ENCODE measurements around the gene STARD13. TPM values are rescaled to one million over a fixed set of nuclear protein-coding genes. Genes with fewer than 3 reads are reported as not detected.

The STARD13 gene
- total and polyA plus RNA-seq, 4 donors, result 14.2 to 51.4 (median 22.2) TPM

- no peaks in the 10 kb centered on the region for H3K27me3 ChIP-seq (ENCODE audit: control insufficient read depth, insufficient read depth, low read length)
- peaks cover 15% of the 10 kb centered on the region for H3K4me1 ChIP-seq (ENCODE audit: control insufficient read depth, insufficient read depth, low read length)
- peak overlapping the region; percentile 86 for H3K27ac ChIP-seq (ENCODE audit: low read depth, low read length)
- DNase-seq (ENCODE audit: low read depth in 4 of 6, low spot score in 6 of 6), result peak in 1 of 6 donors; percentile 55
- 81% methylated on average over 5 of the region's 9 CpGs for WGBS (ENCODE audit: insufficient coverage)
- no peaks in the 10 kb centered on the region for H3K36me3 ChIP-seq (ENCODE audit: control insufficient read depth, insufficient read depth, low read length)
- no peaks in the 10 kb centered on the region for H3K9me3 ChIP-seq (ENCODE audit: control insufficient read depth, insufficient read depth, low read length)
- no peak overlapping the region for H3K4me3 ChIP-seq (ENCODE audit: low read depth, low read length)
Observed at GRCh38 chr13:33261387-33262061, 24.0 kb downstream of the STARD13 start.

- Histone ChIP-seq H3K4me3 (ENCODE audit: low read depth, low read length) (no peak overlapping the region), H3K27ac (ENCODE audit: low read depth, low read length) (peak overlapping the region; percentile 82), H3K9me3 (ENCODE audit: control insufficient read depth, insufficient read depth, low read length) (no peaks in the 10 kb centered on the region), H3K4me1 (ENCODE audit: control insufficient read depth, insufficient read depth, low read length) (peaks cover 18% of the 10 kb centered on the region), H3K36me3 (ENCODE audit: control insufficient read depth, insufficient read depth, low read length) (no peaks in the 10 kb centered on the region), H3K27me3 (ENCODE audit: control insufficient read depth, insufficient read depth, low read length) (no peaks in the 10 kb centered on the region)
- WGBS (ENCODE audit: insufficient coverage), result 33% methylated on average over 4 of the region's 10 CpGs
- DNase-seq (ENCODE audit: low read depth in 4 of 6, low spot score in 6 of 6), result peak in 2 of 6 donors; percentile 59 to 65
Observed at GRCh38 chr13:33260168-33261098, 25.1 kb downstream of the STARD13 start.

GRCh38 chr13:33259296-33259695 lies 26.3 kb downstream of the STARD13 start:
- Histone ChIP-seq H3K9me3 (ENCODE audit: control insufficient read depth, insufficient read depth, low read length) (no peaks in the 10 kb centered on the region), H3K36me3 (ENCODE audit: control insufficient read depth, insufficient read depth, low read length) (no peaks in the 10 kb centered on the region), H3K27ac (ENCODE audit: low read depth, low read length) (peak overlapping the region; percentile 59), H3K4me3 (ENCODE audit: low read depth, low read length) (no peak overlapping the region), H3K4me1 (ENCODE audit: control insufficient read depth, insufficient read depth, low read length) (peaks cover 15% of the 10 kb centered on the region), H3K27me3 (ENCODE audit: control insufficient read depth, insufficient read depth, low read length) (no peaks in the 10 kb centered on the region)
- WGBS (ENCODE audit: insufficient coverage), result no CpG with 5 or more reads among the region's 2 CpGs
- no peak for DNase-seq (ENCODE audit: low read depth in 4 of 6, low spot score in 6 of 6)

GRCh38 chr13:33258808-33259193 lies 26.8 kb downstream of the STARD13 start:
- no peak overlapping the region for H3K4me3 ChIP-seq (ENCODE audit: low read depth, low read length)
- H3K27me3 ChIP-seq (ENCODE audit: control insufficient read depth, insufficient read depth, low read length), result no peaks in the 10 kb centered on the region
- no peak for DNase-seq (ENCODE audit: low read depth in 4 of 6, low spot score in 6 of 6)
- H3K9me3 ChIP-seq (ENCODE audit: control insufficient read depth, insufficient read depth, low read length), result no peaks in the 10 kb centered on the region
- no peaks in the 10 kb centered on the region for H3K36me3 ChIP-seq (ENCODE audit: control insufficient read depth, insufficient read depth, low read length)
- H3K27ac ChIP-seq (ENCODE audit: low read depth, low read length), result peak overlapping the region; percentile 59
- peaks cover 12% of the 10 kb centered on the region for H3K4me1 ChIP-seq (ENCODE audit: control insufficient read depth, insufficient read depth, low read length)

GRCh38 chr13:33257841-33258807 lies 27.4 kb downstream of the STARD13 start:
- Histone ChIP-seq H3K4me3 (ENCODE audit: low read depth, low read length) (no peak overlapping the region), H3K27me3 (ENCODE audit: control insufficient read depth, insufficient read depth, low read length) (no peaks in the 10 kb centered on the region), H3K27ac (ENCODE audit: low read depth, low read length) (peak overlapping the region; percentile 59), H3K36me3 (ENCODE audit: control insufficient read depth, insufficient read depth, low read length) (no peaks in the 10 kb centered on the region), H3K4me1 (ENCODE audit: control insufficient read depth, insufficient read depth, low read length) (peaks cover 12% of the 10 kb centered on the region), H3K9me3 (ENCODE audit: control insufficient read depth, insufficient read depth, low read length) (no peaks in the 10 kb centered on the region)
- DNase-seq (ENCODE audit: low read depth in 4 of 6, low spot score in 6 of 6), result peak in 2 of 6 donors; percentile 31 to 87
- WGBS (ENCODE audit: insufficient coverage), result no CpG with 5 or more reads among the region's 7 CpGs

GRCh38 chr13:33256148-33256840 lies 29.3 kb downstream of the STARD13 start:
- Histone ChIP-seq H3K9me3 (ENCODE audit: control insufficient read depth, insufficient read depth, low read length) (no peaks in the 10 kb centered on the region), H3K27ac (ENCODE audit: low read depth, low read length) (peak overlapping the region; percentile 44), H3K4me3 (ENCODE audit: low read depth, low read length) (no peak overlapping the region), H3K4me1 (ENCODE audit: control insufficient read depth, insufficient read depth, low read length) (peaks cover 8% of the 10 kb centered on the region), H3K27me3 (ENCODE audit: control insufficient read depth, insufficient read depth, low read length) (no peaks in the 10 kb centered on the region), H3K36me3 (ENCODE audit: control insufficient read depth, insufficient read depth, low read length) (no peaks in the 10 kb centered on the region)
- peak in 1 of 6 donors; percentile 26 for DNase-seq (ENCODE audit: low read depth in 4 of 6, low spot score in 6 of 6)
- WGBS (ENCODE audit: insufficient coverage), result 89% methylated on average over 2 of the region's 3 CpGs

- no peak overlapping the region for H3K4me3 ChIP-seq (ENCODE audit: low read depth, low read length)
- H3K27me3 ChIP-seq (ENCODE audit: control insufficient read depth, insufficient read depth, low read length), result no peaks in the 10 kb centered on the region
Observed at GRCh38 chr13:33252135-33252534, 33.4 kb downstream of the STARD13 start.

GRCh38 chr13:33251131-33251661 lies 34.4 kb downstream of the STARD13 start:
- DNase-seq (ENCODE audit: low read depth in 4 of 6, low spot score in 6 of 6), result peak in 2 of 6 donors; percentile 49 to 65
- peaks cover 6% of the 10 kb centered on the region for H3K4me1 ChIP-seq (ENCODE audit: control insufficient read depth, insufficient read depth, low read length)

More at GRCh38 chr13:33252135-33252534, 33.4 kb downstream of the STARD13 start:
- Histone ChIP-seq H3K27ac (ENCODE audit: low read depth, low read length) (no peak overlapping the region), H3K36me3 (ENCODE audit: control insufficient read depth, insufficient read depth, low read length) (no peaks in the 10 kb centered on the region), H3K9me3 (ENCODE audit: control insufficient read depth, insufficient read depth, low read length) (no peaks in the 10 kb centered on the region), H3K4me1 (ENCODE audit: control insufficient read depth, insufficient read depth, low read length) (peaks cover 6% of the 10 kb centered on the region)
- no peak for DNase-seq (ENCODE audit: low read depth in 4 of 6, low spot score in 6 of 6)
- WGBS (ENCODE audit: insufficient coverage), result 77% methylated on average over 3 of the region's 4 CpGs

More at GRCh38 chr13:33251131-33251661, 34.4 kb downstream of the STARD13 start:
- H3K4me3 ChIP-seq (ENCODE audit: low read depth, low read length), result no peak overlapping the region
- no peaks in the 10 kb centered on the region for H3K36me3 ChIP-seq (ENCODE audit: control insufficient read depth, insufficient read depth, low read length)
- H3K27ac ChIP-seq (ENCODE audit: low read depth, low read length), result peak overlapping the region; percentile 49
- H3K9me3 ChIP-seq (ENCODE audit: control insufficient read depth, insufficient read depth, low read length), result no peaks in the 10 kb centered on the region
- WGBS (ENCODE audit: insufficient coverage), result 41% methylated on average over 2 of the region's 2 CpGs
- H3K27me3 ChIP-seq (ENCODE audit: control insufficient read depth, insufficient read depth, low read length), result no peaks in the 10 kb centered on the region

Data from spinal cord (tissue), 10 donors.